Immature natural killer cell (primary cell): Measurements from ENCODE around the gene TPSG1. TPM values are rescaled to one million over a fixed set of nuclear protein-coding genes. Genes with fewer than 3 reads are reported as not detected.
A peak's percentile ranks its signal among the peaks of the same experiment; 100 is the strongest.
"Not testable (repeated sequence)": the region's sequence is repeated elsewhere in the genome, so short reads cannot be mapped to it uniquely, and the experiment has no call there.

Source experiments
- DNase-seq, 3 donors: peaks; one replicate each; pipeline ENCODE4 v3.0.0; 2022; ENCODE audit warnings: mixed read lengths in 1 of 3
- H3K27ac Mint-ChIP-seq, 6 donors: one replicate each; pipeline ENCODE4 v1.8.0; 2020; ENCODE audit warnings: mixed read lengths in 6 of 6, mild to moderate bottlenecking in 5 of 6, inconsistent platforms in 4 of 6, moderate library complexity in 3 of 6
- H3K27me3 Mint-ChIP-seq, 3 donors: one replicate each; pipeline ENCODE4 v1.8.0; 2020 to 2021; ENCODE audit warnings: low read depth in 3 of 3, mild to moderate bottlenecking in 3 of 3, mixed read lengths in 3 of 3, moderate library complexity in 3 of 3, inconsistent platforms in 1 of 3
- H3K36me3 Mint-ChIP-seq, 3 donors: one replicate each; pipeline ENCODE4 v1.8.0; 2020; ENCODE audit warnings: mixed read lengths in 3 of 3, inconsistent platforms in 2 of 3, mild to moderate bottlenecking in 2 of 3
- H3K4me1 Mint-ChIP-seq, 2 donors: one replicate each; pipeline ENCODE4 v1.8.0; 2020; ENCODE audit warnings: inconsistent platforms in 2 of 2, mild to moderate bottlenecking in 2 of 2, mixed read lengths in 2 of 2, moderate library complexity in 1 of 2
- H3K4me3 Mint-ChIP-seq, 5 donors: one replicate each; pipeline ENCODE4 v1.8.0; 2020; ENCODE audit warnings: mild to moderate bottlenecking in 5 of 5, mixed read lengths in 5 of 5, inconsistent platforms in 3 of 5, moderate library complexity in 3 of 5
- H3K9me3 Mint-ChIP-seq, 6 donors: one replicate each; pipeline ENCODE4 v1.8.0; 2020; ENCODE audit warnings: mild to moderate bottlenecking in 6 of 6, mixed read lengths in 6 of 6, inconsistent platforms in 4 of 6, moderate library complexity in 3 of 6
- polyA plus RNA-seq, 3 donors: library from polyadenylated mRNA; unstranded; fragments of 300-500 nt; fragmentation: Illumina TruSeq; gene quantifications; one replicate each; pipeline ENCODE4 v1.2.3, GENCODE V29; 2021

Gene TPSG1
- polyA plus RNA-seq, 3 donors from 2014 or later: not detected

DNA sequence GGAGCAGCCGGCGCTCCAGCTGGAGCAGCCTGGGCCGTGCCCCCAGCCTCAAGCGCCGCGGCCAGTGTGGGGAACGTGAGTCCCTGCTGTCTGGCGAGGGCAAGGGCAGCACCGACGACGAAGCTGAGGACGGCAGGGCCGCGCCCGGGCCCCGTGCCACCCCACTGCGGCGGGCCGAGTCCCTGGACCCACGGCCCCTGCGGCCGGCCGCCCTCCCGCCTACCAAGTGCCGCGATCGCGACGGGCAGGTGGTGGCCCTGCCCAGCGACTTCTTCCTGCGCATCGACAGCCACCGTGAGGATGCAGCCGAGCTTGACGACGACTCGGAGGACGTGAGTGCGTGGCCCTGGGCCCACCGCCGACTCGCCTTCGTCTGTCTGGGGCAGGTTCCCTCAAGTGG lies 16.0 kb downstream of the TPSG1 start:
- H3K4me3 Mint-ChIP-seq: no peak overlapping the region
- H3K4me1 Mint-ChIP-seq: peaks cover 0 to 6% of the 10 kb centered on the region in 2 donors
- no peaks in the 10 kb centered on the region for H3K9me3 Mint-ChIP-seq
- H3K27ac Mint-ChIP-seq: no peak overlapping the region
- DNase-seq: no peak
- H3K27me3 Mint-ChIP-seq: peaks cover 0 to 2% (median 0%) of the 10 kb centered on the region in 3 donors
- no peaks in the 10 kb centered on the region for H3K36me3 Mint-ChIP-seq

DNA sequence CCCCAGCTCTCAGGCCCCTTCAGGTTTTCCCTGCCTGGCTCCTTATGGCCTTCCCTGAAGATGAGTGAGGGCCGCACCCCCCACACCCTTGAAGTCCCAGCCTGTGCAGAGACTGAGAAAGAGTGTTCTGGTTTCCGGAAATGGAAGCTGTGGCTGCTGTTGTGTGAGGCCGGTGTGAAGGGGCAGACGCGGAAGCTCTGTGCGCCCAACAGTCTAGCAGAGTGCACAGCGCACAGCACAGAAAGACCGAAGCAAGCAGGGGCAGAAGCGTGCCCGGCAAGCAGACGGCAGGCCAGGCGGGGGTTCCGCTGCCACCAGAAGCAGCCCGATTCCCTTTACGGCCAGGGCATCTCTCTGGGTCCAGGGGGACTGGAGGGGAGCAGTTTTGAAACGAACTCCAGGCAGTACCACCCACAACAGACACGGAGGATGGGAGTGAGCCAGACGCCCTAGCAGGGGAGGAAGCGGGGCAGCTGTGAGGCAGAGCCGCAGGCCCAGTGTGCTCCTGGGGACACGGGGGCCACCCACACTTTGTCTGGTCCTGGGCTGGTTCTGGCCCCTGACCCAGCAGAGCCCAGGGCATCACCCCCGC lies 16.7 kb downstream of the TPSG1 start:
- Mint-ChIP-seq H3K36me3 (no peaks in the 10 kb centered on the region), H3K4me3 (peak overlapping the region; percentile 65 to 81 (median 77)), H3K27ac (peak overlapping the region; percentile 68 to 90 (median 78)), H3K4me1 (peaks cover 0 to 6% of the 10 kb centered on the region in 2 donors), H3K27me3 (peaks cover 0 to 2% (median 0%) of the 10 kb centered on the region in 3 donors), H3K9me3 (no peaks in the 10 kb centered on the region)
- DNase-seq: peak; percentile 17 to 42 (median 32)

DNA sequence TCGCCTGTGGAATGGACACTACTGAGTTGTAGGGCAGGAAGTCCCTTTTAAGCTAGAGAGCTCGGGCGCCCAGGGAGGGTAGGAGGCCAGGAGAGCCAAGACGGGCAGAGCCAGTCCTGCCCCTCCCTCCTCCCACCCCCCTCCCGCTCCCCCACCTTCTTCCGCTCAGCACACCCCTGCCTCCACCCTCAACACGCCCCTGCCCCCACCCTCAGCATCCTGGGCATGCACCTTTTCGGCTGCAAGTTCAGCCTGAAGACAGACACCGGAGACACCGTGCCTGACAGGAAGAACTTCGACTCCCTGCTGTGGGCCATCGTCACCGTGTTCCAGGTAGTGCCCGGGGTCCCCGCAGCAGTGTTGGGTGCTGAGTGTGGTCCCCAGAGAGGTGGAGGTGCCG lies 18.3 kb downstream of the TPSG1 start:
- no peak for DNase-seq
- Mint-ChIP-seq H3K27ac (no peak overlapping the region), H3K4me3 (no peak overlapping the region), H3K4me1 (peaks cover 0 to 6% of the 10 kb centered on the region in 2 donors), H3K36me3 (no peaks in the 10 kb centered on the region), H3K27me3 (peaks cover 0 to 2% (median 0%) of the 10 kb centered on the region in 3 donors), H3K9me3 (no peaks in the 10 kb centered on the region)

- peaks cover 0 to 6% of the 10 kb centered on the region in 2 donors for H3K4me1 Mint-ChIP-seq
- DNase-seq: no peak
- H3K4me3 Mint-ChIP-seq: no peak overlapping the region
- no peak overlapping the region for H3K27ac Mint-ChIP-seq
- H3K27me3 Mint-ChIP-seq: peaks cover 0 to 2% (median 0%) of the 10 kb centered on the region in 3 donors
- H3K36me3 Mint-ChIP-seq: no peaks in the 10 kb centered on the region
- no peaks in the 10 kb centered on the region for H3K9me3 Mint-ChIP-seq
Measured at GRCh38 chr16:1206326-1206725, 18.7 kb downstream of the TPSG1 start.

- DNase-seq: no peak
- no peaks in the 10 kb centered on the region for H3K36me3 Mint-ChIP-seq
- H3K27ac Mint-ChIP-seq: no peak overlapping the region
- H3K4me3 Mint-ChIP-seq: no peak overlapping the region
- H3K4me1 Mint-ChIP-seq: peaks cover 0 to 6% of the 10 kb centered on the region in 2 donors
- H3K27me3 Mint-ChIP-seq: peaks cover 0 to 4% (median 1%) of the 10 kb centered on the region in 3 donors
- H3K9me3 Mint-ChIP-seq: no peaks in the 10 kb centered on the region
Measured at GRCh38 chr16:1204933-1205332, 20.1 kb downstream of the TPSG1 start.

- Mint-ChIP-seq H3K4me3 (no peak overlapping the region), H3K27ac (no peak overlapping the region), H3K36me3 (no peaks in the 10 kb centered on the region), H3K27me3 (peaks cover 1 to 5% (median 2%) of the 10 kb centered on the region in 3 donors), H3K9me3 (no peaks in the 10 kb centered on the region), H3K4me1 (peaks cover 0 to 2% of the 10 kb centered on the region in 2 donors)
- DNase-seq: no peak
Measured at GRCh38 chr16:1202274-1202673, 22.8 kb downstream of the TPSG1 start.

- Mint-ChIP-seq H3K9me3 (no peaks in the 10 kb centered on the region), H3K27me3 (peaks cover 1 to 6% (median 3%) of the 10 kb centered on the region in 3 donors), H3K4me3 (no peak overlapping the region), H3K36me3 (no peaks in the 10 kb centered on the region), H3K4me1 (peaks cover 0 to 2% of the 10 kb centered on the region in 2 donors), H3K27ac (no peak overlapping the region)
- no peak for DNase-seq
Measured at GRCh38 chr16:1201444-1201843, 23.6 kb downstream of the TPSG1 start.

- H3K27me3 Mint-ChIP-seq: peaks cover 1 to 7% (median 5%) of the 10 kb centered on the region in 3 donors
- H3K36me3 Mint-ChIP-seq: no peaks in the 10 kb centered on the region
- H3K4me3 Mint-ChIP-seq: no peak overlapping the region
- H3K27ac Mint-ChIP-seq: peak overlapping the region in 1 of 6 donors; percentile 77
- DNase-seq: no peak
- no peaks in the 10 kb centered on the region for H3K9me3 Mint-ChIP-seq
- peaks cover 0 to 2% of the 10 kb centered on the region in 2 donors for H3K4me1 Mint-ChIP-seq
Measured at GRCh38 chr16:1200014-1200627, 24.9 kb downstream of the TPSG1 start.

GRCh38 chr16:1199347-1200013 lies 25.6 kb downstream of the TPSG1 start:
- Mint-ChIP-seq H3K27ac (peak overlapping the region in 1 of 6 donors; percentile 77), H3K4me1 (peaks cover 0 to 2% of the 10 kb centered on the region in 2 donors), H3K36me3 (no peaks in the 10 kb centered on the region), H3K27me3 (peaks cover 1 to 7% (median 5%) of the 10 kb centered on the region in 3 donors), H3K4me3 (no peak overlapping the region), H3K9me3 (no peaks in the 10 kb centered on the region)
- no peak for DNase-seq

- H3K4me1 Mint-ChIP-seq, H3K4me3 Mint-ChIP-seq, DNase-seq, H3K27ac Mint-ChIP-seq, H3K36me3 Mint-ChIP-seq, H3K9me3 Mint-ChIP-seq, H3K27me3 Mint-ChIP-seq: not testable (repeated sequence)
Measured at GRCh38 chr16:1198671-1199346, 26.3 kb downstream of the TPSG1 start.

GRCh38 chr16:1198194-1198593 lies 26.9 kb downstream of the TPSG1 start:
- DNase-seq: no peak
- no peak overlapping the region for H3K27ac Mint-ChIP-seq
- no peaks in the 10 kb centered on the region for H3K36me3 Mint-ChIP-seq
- peaks cover 0 to 2% of the 10 kb centered on the region in 2 donors for H3K4me1 Mint-ChIP-seq
- no peak overlapping the region for H3K4me3 Mint-ChIP-seq
- H3K9me3 Mint-ChIP-seq: no peaks in the 10 kb centered on the region
- peaks cover 1 to 7% (median 5%) of the 10 kb centered on the region in 3 donors for H3K27me3 Mint-ChIP-seq

GRCh38 chr16:1197237-1197866 lies 27.7 kb downstream of the TPSG1 start:
- H3K9me3 Mint-ChIP-seq: no peaks in the 10 kb centered on the region
- no peak for DNase-seq
- H3K4me3 Mint-ChIP-seq: no peak overlapping the region
- no peaks in the 10 kb centered on the region for H3K36me3 Mint-ChIP-seq
- H3K4me1 Mint-ChIP-seq: peaks cover 0 to 2% of the 10 kb centered on the region in 2 donors
- no peak overlapping the region for H3K27ac Mint-ChIP-seq
- H3K27me3 Mint-ChIP-seq: peaks cover 4 to 7% (median 5%) of the 10 kb centered on the region in 3 donors

DNA sequence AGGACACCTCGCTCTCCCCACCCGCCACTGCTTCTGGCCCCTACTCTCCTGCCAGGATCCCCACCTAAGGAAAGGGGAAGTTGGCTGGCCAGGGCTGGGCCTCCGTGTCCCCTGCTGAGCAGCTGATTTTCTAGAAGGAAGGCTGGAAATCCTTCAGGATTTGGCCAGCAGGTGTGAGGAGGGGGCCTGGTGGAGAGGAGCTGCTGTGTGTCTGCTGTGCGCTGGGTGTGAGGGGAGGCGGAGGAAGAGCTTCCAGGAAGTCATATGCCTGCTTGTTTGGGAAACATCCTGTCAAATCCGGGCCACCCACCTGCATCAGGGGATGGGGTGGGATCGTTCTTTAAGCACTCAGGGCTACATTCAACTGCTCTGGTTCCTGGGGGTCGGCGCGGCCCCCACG lies 28.6 kb downstream of the TPSG1 start:
- peaks cover 0 to 2% of the 10 kb centered on the region in 2 donors for H3K4me1 Mint-ChIP-seq
- no peak for DNase-seq
- H3K4me3 Mint-ChIP-seq: no peak overlapping the region
- H3K27ac Mint-ChIP-seq: no peak overlapping the region
- no peaks in the 10 kb centered on the region for H3K9me3 Mint-ChIP-seq
- no peaks in the 10 kb centered on the region for H3K36me3 Mint-ChIP-seq
- peaks cover 4 to 7% (median 5%) of the 10 kb centered on the region in 3 donors for H3K27me3 Mint-ChIP-seq

- peaks cover 4 to 7% (median 5%) of the 10 kb centered on the region in 3 donors for H3K27me3 Mint-ChIP-seq
- H3K4me3 Mint-ChIP-seq: no peak overlapping the region
- no peak overlapping the region for H3K27ac Mint-ChIP-seq
- no peaks in the 10 kb centered on the region for H3K9me3 Mint-ChIP-seq
- DNase-seq: no peak
- H3K4me1 Mint-ChIP-seq: peaks cover 0 to 2% of the 10 kb centered on the region in 2 donors
- no peaks in the 10 kb centered on the region for H3K36me3 Mint-ChIP-seq
Measured at GRCh38 chr16:1195393-1195666, 29.7 kb downstream of the TPSG1 start.
